ENCODE results near the gene TAF1B.

DNA sequence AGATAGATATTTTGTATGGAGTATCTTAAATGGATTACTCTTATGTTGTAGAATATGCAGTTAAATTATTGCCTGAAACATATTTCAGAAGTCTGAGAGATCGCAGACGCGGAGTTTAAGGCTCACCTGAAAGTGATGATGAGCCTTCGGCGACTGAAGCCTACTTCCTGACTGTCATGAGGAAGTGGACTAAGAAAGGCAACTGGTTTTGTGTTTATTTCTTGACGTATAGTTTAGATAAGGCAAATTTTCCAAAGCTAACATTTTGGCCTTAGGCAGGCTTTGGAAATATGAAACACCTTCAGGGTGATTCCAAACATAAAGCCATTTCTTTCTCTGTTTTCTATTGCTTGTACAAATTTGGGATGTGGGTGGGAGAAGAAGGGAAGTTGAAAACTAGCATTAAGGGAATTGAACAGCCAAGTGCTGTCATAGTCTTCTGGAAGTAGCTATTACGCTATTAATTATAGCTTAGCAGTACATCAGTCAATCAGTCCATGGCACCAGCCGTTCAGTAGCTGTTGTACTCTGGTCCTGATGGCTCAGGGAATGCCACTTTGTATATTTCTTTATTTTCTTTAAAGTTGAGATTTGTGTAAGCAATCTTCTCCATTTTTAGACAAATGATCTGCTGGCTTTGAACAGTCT is 109.7 kb downstream of the TAF1B start:
- no peak for TF ChIP-seq CTCF (IDR thresholded peaks at IDR 0.05)
- no peak for TF ChIP-seq POLR2A (IDR thresholded peaks at IDR 0.05)
- TF ChIP-seq POLR2AphosphoS5 (IDR thresholded peaks at IDR 0.05), result no peak

Data from prostate gland (tissue), 2 donors.